NB4 (cell line): Measurements from ENCODE around the gene SEC11A.

ENCODE experiments used
- DNase-seq: peaks from one replicate; pipeline ENCODE4 v3.0.0; 2010; ENCODE audit warnings: low read depth
- H3K4me3 ChIP-seq: one replicate; pipeline ENCODE4 v1.5.1; 2011; ENCODE audit warnings: mild to moderate bottlenecking, low read depth, low read length, moderate library complexity
- CTCF ChIP-seq: IDR thresholded peaks from one replicate; pipeline ENCODE4 v1.5.1; 2012; ENCODE audit warnings: low read depth, low read length
- MYC ChIP-seq: IDR thresholded peaks from 2 replicates; pipeline ENCODE4 v1.6.1; 2011; ENCODE audit warnings: low read depth, low read length
- POLR2A ChIP-seq: IDR thresholded peaks from 2 replicates; pipeline ENCODE4 v1.6.1; 2011; ENCODE audit warnings: mild to moderate bottlenecking; ENCODE audit not compliant: insufficient read length; ENCODE audit errors: extremely low read depth
- TF ChIP-seq, protein P1 (sequence below): IDR thresholded peaks from 2 replicates; pipeline ENCODE4 v1.6.1; 2011; ENCODE audit warnings: low read depth, low read length

The SEC11A gene

DNA sequence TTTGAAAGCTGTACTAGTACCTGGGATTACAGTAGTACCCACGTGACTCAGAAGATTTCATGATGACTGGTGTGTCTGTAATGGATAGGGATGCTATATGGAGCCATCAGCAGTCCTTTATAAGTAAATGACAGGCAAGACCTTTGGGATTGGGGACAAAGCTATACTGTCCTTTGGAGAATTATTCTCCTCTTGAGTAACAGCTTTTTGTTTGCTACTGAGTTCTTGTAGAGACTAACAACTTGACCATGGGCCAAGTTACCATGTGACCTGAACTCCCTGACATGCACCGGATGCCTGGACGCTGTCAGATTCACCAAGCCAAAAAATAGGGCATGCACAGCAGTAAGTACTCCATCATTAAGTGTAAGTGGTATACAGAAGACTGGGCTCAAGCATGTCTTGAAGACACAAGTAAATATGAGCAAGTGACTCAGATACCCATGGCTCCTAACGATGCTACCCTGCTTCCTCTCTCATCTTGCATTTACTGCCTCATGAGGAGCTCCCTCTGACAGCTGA is 12.9 kb downstream of the SEC11A start:
- DNase-seq = no peak
- H3K4me3 ChIP-seq = no peak overlapping the region
- TF ChIP-seq CTCF (no peak), MYC (no peak), POLR2A (no peak)
- TF ChIP-seq, protein P1, sequence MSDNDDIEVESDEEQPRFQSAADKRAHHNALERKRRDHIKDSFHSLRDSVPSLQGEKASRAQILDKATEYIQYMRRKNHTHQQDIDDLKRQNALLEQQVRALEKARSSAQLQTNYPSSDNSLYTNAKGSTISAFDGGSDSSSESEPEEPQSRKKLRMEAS = no peak

DNA sequence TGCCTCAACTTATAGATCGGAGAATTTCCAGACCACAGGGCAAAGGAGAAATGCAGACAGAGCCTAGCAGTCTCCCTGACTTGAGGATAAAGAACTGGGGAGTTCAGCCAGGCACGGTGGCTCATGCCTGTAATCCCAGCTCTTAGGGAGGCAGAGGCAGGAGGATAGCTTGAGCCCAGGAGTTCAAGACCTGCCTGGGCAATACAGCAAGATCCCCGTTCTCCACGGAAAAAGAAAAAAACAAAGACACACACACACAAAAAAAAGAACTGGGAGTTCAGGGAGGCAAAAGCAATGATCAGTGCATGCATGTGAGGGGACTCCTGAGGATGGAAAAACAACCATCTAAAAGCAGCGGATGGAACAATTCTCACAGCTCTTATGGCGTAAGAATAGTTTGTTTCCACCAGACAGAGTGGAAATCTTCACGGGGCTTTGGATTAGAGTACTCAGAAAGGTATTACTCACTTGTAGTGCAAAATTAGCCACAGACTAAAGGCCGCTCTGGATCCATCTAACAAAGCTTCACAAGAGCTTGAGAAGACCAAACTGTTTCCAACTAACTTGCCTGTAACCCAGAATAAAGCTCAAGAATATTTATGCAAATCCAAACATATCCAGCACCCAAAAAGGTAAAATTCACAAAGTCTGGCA is 16.3 kb downstream of the SEC11A start:
- TF ChIP-seq POLR2A = no peak
- no peak for TF ChIP-seq MYC
- TF ChIP-seq CTCF = no peak
- TF ChIP-seq, protein P1 = no peak
- DNase-seq = no peak

DNA sequence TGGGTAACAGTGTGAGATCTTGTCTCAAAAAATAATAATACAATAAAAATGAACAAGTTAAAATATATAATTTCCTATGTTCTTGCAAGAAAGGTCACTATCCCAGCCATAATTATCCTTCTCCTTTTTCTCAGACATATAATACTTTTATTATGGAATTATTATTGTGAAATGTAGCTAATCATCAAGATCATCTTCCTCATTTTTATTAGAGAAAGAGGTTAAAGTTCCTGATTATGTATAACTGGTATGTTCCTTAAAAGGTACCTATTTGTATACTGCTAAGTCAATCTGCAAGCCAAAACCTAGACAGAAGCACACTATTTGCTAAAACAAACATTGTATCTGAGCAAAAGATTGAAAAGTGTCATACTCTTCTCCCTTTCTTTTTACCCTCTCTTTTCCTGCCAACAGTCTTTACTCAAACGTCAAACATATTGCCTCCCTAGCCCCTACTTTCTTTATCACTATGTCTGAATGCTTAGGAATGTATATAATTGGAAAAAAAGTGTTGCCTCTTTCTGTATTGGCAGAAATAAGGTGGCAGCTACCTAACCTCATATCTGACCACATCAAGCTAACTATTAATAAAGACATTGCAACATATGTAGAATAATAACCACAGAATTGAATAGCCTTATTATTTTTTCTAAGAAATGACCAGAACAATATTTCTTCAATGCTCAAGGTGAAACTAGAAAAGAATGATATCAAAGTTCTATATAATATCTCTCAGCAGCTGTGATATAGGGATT is 18.5 kb downstream of the SEC11A start:
- TF ChIP-seq CTCF = no peak
- TF ChIP-seq, protein P1 = no peak
- no peak for TF ChIP-seq MYC
- TF ChIP-seq POLR2A = no peak
- no peak for DNase-seq
- no peak overlapping the region for H3K4me3 ChIP-seq

More for the DNA sequence above, 16.3 kb downstream of the SEC11A start:
- H3K4me3 ChIP-seq = no peak overlapping the region

DNA sequence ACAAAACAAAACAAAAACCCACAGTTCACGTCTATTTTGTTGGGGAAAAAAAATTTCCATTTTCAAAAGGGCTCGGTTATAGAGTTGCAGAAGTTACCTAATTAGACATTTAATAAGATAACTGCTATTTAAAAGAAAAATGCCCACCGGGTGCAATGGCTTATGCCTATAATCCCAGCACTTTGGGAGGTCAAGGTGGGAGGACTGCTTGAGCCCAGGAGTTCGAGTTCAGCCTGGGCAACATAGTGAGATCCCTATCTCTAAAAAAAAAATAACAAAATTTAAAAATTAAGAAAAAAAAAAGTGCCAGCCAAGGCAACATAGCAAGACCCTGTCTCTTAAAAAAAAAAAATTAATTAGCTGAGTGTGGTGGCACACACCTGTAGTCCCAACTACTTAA is 19.2 kb downstream of the SEC11A start:
- TF ChIP-seq MYC (no peak), POLR2A (no peak), CTCF (no peak)
- TF ChIP-seq, protein P1 = no peak
- H3K4me3 ChIP-seq = no peak overlapping the region
- no peak for DNase-seq

- no peak for TF ChIP-seq MYC
- TF ChIP-seq, protein P1 = no peak
- TF ChIP-seq CTCF = no peak
- TF ChIP-seq POLR2A = no peak
- DNase-seq = no peak
These were observed 25.6 kb downstream of the SEC11A start for GRCh38 chr15:84690342-84690741.

More at GRCh38 chr15:84690342-84690741, 25.6 kb downstream of the SEC11A start:
- H3K4me3 ChIP-seq = no peak overlapping the region
